Hepatocyte (in vitro differentiated cells): ENCODE data around the gene SLC6A11.

Source experiments
- CTCF ChIP-seq: fragments of 200-600 bp; sonication (generic); IDR thresholded peaks from 2 replicates; pipeline ENCODE4 v1.5.1; 2016; ENCODE audit warnings: antibody characterized with exemption, mild to moderate bottlenecking; ENCODE audit not compliant: poor library complexity
- EZH2 ChIP-seq: fragments of 200-600 bp; sonication (generic); IDR thresholded peaks from 2 replicates; pipeline ENCODE4 v1.6.1; 2016; ENCODE audit warnings: antibody characterized with exemption, mild to moderate bottlenecking, borderline replicate concordance

DNA sequence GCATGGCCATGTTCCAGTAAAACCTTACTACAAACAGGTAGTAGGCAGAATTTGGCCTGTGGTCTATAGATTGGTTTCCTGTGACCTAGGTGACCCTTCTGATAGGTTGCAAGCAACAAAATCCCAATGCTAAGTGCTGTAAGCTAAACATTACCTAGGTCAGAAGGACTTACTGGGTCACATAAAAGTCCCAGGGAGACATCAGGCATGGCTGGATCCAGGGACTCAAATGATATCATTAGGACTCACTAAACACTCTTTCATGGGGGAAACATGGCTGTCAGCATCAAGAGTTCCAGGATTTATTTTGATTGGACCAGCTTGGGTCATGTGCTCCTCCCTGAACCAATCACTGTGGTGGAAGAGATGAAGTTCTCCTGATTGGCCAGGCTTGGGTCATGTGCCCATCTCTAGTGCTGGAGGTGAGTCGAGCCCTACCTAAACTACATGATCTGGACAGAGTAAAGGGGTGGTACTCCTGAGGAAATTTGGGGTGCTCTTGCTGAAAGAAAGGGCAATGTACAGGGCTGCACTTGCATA is 159.7 kb downstream of the SLC6A11 start:
- TF ChIP-seq CTCF (no peak), EZH2 (no peak)
